Transverse colon (tissue), 4 donors: Measurements from ENCODE around the gene SIPA1L3. TPM values are rescaled to one million over a fixed set of nuclear protein-coding genes. Genes with fewer than 3 reads are reported as not detected.

Experiments
- DNase-seq: peaks from one replicate; pipeline ENCODE4 v3.0.0-alpha.2; 2019
- H3K27ac ChIP-seq, 4 donors: fragments of 200-600 bp; sonication (generic); 2 replicates each; pipeline ENCODE4 v1.5.1; 2016 to 2018; ENCODE audit warnings: inconsistent platforms in 4 of 4
- H3K27me3 ChIP-seq: fragments of 200-600 bp; sonication (generic); 2 replicates; pipeline ENCODE4 v1.5.1; 2017; ENCODE audit warnings: inconsistent platforms
- H3K36me3 ChIP-seq, 4 donors: fragments of 200-600 bp; sonication (generic); 2 replicates each; pipeline ENCODE4 v1.5.1; 2017 to 2019; ENCODE audit warnings: inconsistent platforms in 4 of 4
- H3K4me1 ChIP-seq, 4 donors: fragments of 200-600 bp; sonication (generic); 2 replicates each; pipeline ENCODE4 v1.5.1; 2017 to 2020; ENCODE audit warnings: inconsistent platforms in 4 of 4
- H3K4me3 ChIP-seq, 4 donors: fragments of 200-600 bp; sonication (generic); 1 replicate in 1 of 4; 2 replicates in 3 of 4; pipeline versions ENCODE4 v1.5.1 to v1.6.1; 2017 to 2019; ENCODE audit warnings: inconsistent platforms in 4 of 4
- H3K9me3 ChIP-seq, 2 donors: fragments of 200-600 bp; sonication (generic); 2 replicates each; pipeline ENCODE4 v1.5.1; 2017 to 2019; ENCODE audit warnings: inconsistent platforms in 2 of 2
- EP300 ChIP-seq: sonication (generic); formaldehyde crosslinking; IDR thresholded peaks from one replicate; pipeline ENCODE4 v1.6.1; 2017; ENCODE audit warnings: antibody characterized with exemption, low read depth
- POLR2A ChIP-seq: fragments of 450-650 bp; IDR thresholded peaks from one replicate; pipeline ENCODE4 v1.6.1; 2016; ENCODE audit warnings: antibody characterized with exemption, mild to moderate bottlenecking, moderate library complexity
- POLR2AphosphoS5 ChIP-seq, 3 donors: sonication (generic); formaldehyde crosslinking; IDR thresholded peaks; one replicate each; pipeline ENCODE4 v1.6.1; 2016; ENCODE audit warnings: antibody characterized with exemption in 3 of 3
- WGBS, 2 donors: methylation state at CpG; one replicate each; pipeline ENCODE4 v1.1.5; 2018; ENCODE audit warnings: low coverage in 1 of 2; 5-methylcytosine and 5-hydroxymethylcytosine counted together
- in situ Hi-C, 4 donors: fragments of 200-750 bp; cut with MboI; loops; one replicate each; pipeline versions ENCODE4 v1.15.0 to v1.15.1; 2017; ENCODE audit warnings: low sequenced_read_pairs in 3 of 4, low pct_ligation_motif_present in 1 of 4, low pct_unique_long_range_greater_than_20kb in 1 of 4
- intact Hi-C: fragments of 100-400 bp; cut with DNase I; formaldehyde crosslinking; loops from one replicate; pipeline ENCODE4 v1.15.1; 2023; ENCODE audit warnings: low total_unique reads
- total RNA-seq, 4 donors: library from RNA; depleted of rRNA; stranded (reverse); fragments of >200 nt; gene quantifications; one replicate each; pipeline ENCODE4 v1.1.0, GENCODE V29; 2016
- TF ChIP-seq, protein P1 (sequence below), 5 experiments: fragments of 200-600 bp in 3 of 5; fragments of 450-650 bp in 2 of 5; sonication (generic) in 3 of 5; IDR thresholded peaks; 1 replicate in 2 of 5; 2 replicates in 3 of 5; pipeline ENCODE4 v1.5.1; 2016 to 2017; ENCODE audit warnings: antibody characterized with exemption in 5 of 5, inconsistent platforms in 3 of 5, mild to moderate bottlenecking in 2 of 5, moderate library complexity in 1 of 5

Gene SIPA1L3
- total RNA-seq, 4 donors from 2014 or later: 191 to 284 (median 231) TPM

DNA sequence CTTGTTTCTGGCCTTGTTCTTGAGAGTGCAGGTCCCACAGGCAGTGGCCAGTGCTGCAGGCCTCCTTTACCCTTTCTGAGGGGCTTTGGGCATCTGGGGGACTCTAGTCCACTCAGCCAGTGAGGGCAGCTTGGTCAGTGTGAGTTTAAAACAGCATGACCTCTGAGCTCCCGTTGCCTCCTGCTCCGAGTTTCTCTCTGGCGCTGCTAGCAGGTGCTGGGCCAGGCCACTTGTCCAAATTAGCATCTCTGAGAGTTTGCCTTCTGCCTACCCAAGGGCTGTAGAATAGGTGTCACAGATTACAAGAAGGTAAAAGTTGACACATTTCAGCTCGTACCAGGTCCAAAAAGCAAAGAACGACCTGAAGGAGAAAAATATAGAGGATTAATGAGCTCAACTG lies 105.9 kb downstream of the SIPA1L3 start:
- H3K27ac ChIP-seq: no peak overlapping the region
- TF ChIP-seq EP300: no peak
- no peak for TF ChIP-seq POLR2A
- TF ChIP-seq, protein P1, sequence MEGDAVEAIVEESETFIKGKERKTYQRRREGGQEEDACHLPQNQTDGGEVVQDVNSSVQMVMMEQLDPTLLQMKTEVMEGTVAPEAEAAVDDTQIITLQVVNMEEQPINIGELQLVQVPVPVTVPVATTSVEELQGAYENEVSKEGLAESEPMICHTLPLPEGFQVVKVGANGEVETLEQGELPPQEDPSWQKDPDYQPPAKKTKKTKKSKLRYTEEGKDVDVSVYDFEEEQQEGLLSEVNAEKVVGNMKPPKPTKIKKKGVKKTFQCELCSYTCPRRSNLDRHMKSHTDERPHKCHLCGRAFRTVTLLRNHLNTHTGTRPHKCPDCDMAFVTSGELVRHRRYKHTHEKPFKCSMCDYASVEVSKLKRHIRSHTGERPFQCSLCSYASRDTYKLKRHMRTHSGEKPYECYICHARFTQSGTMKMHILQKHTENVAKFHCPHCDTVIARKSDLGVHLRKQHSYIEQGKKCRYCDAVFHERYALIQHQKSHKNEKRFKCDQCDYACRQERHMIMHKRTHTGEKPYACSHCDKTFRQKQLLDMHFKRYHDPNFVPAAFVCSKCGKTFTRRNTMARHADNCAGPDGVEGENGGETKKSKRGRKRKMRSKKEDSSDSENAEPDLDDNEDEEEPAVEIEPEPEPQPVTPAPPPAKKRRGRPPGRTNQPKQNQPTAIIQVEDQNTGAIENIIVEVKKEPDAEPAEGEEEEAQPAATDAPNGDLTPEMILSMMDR (IDR thresholded peaks at IDR 0.05): no peak
- TF ChIP-seq POLR2AphosphoS5 (IDR thresholded peaks at IDR 0.05): no peak
- H3K27me3 ChIP-seq: no peaks in the 10 kb centered on the region
- intact Hi-C loops (no loop called here), in situ Hi-C loops (no loop called here)
- H3K4me3 ChIP-seq: no peak overlapping the region
- no peaks in the 10 kb centered on the region for H3K4me1 ChIP-seq
- no peaks in the 10 kb centered on the region for H3K9me3 ChIP-seq
- no peak for DNase-seq
- WGBS, 2 donors: 83 to 86% methylated on average over 2 to 5 of the region's 5 CpGs
- H3K36me3 ChIP-seq: no peaks in the 10 kb centered on the region

GRCh38 chr19:38013913-38014580 lies 107.0 kb downstream of the SIPA1L3 start:
- Histone ChIP-seq H3K4me1 (no peaks in the 10 kb centered on the region), H3K36me3 (no peaks in the 10 kb centered on the region), H3K9me3 (no peaks in the 10 kb centered on the region), H3K27ac (no peak overlapping the region), H3K27me3 (no peaks in the 10 kb centered on the region), H3K4me3 (no peak overlapping the region)
- DNase-seq: no peak
- intact Hi-C loops: no loop called here
- in situ Hi-C loops: no loop called here
- WGBS, 2 donors: 83 to 94% methylated on average over 3 to 11 of the region's 11 CpGs
- TF ChIP-seq POLR2AphosphoS5 (IDR thresholded peaks at IDR 0.05): no peak

- Histone ChIP-seq H3K4me3 (no peak overlapping the region), H3K27ac (no peak overlapping the region), H3K9me3 (no peaks in the 10 kb centered on the region), H3K36me3 (no peaks in the 10 kb centered on the region), H3K4me1 (no peaks in the 10 kb centered on the region), H3K27me3 (no peaks in the 10 kb centered on the region)
- TF ChIP-seq EP300: no peak
- TF ChIP-seq, protein P1 (IDR thresholded peaks at IDR 0.05): no peak
- TF ChIP-seq POLR2A: no peak
- TF ChIP-seq POLR2AphosphoS5 (IDR thresholded peaks at IDR 0.05): no peak
- in situ Hi-C loops: no loop called here
- intact Hi-C loops: no loop called here
- no peak for DNase-seq
- WGBS, 2 donors: 94 to 97% methylated on average over 5 to 6 of the region's 6 CpGs
These were observed 108.2 kb downstream of the SIPA1L3 start for GRCh38 chr19:38015216-38015615.

DNA sequence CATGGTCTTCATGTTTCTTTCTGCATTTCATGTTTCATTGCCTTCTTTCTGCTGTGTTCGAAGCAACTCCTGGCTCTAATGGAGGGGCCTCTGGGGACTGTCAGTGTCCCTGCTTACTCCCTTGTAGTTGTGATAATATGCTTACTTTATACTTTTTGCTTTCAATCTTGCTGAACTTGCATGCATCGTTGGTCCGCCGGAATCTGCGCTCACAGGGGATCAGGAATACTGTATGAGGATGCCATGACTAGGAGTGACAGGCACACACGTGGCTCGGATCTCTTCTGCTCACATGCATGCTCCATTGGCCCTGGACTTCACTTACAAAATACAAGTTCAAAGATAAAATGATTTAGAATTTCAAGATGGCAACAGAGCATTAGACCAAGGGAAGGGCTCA lies 108.8 kb downstream of the SIPA1L3 start:
- Histone ChIP-seq H3K36me3 (no peaks in the 10 kb centered on the region), H3K27ac (no peak overlapping the region), H3K4me1 (no peaks in the 10 kb centered on the region), H3K9me3 (no peaks in the 10 kb centered on the region), H3K27me3 (no peaks in the 10 kb centered on the region), H3K4me3 (no peak overlapping the region)
- DNase-seq: no peak
- intact Hi-C loops (no loop called here), in situ Hi-C loops (no loop called here)
- WGBS, 2 donors: 94 to 96% methylated on average over 7 of the region's 7 CpGs
- TF ChIP-seq, protein P1 (IDR thresholded peaks at IDR 0.05): no peak
- TF ChIP-seq EP300 (no peak), POLR2A (no peak), POLR2AphosphoS5 (IDR thresholded peaks at IDR 0.05) (no peak)
